MM.1S (cell line): Measurements from ENCODE around the gene CFAP97D1.

ENCODE experiments used
- DNase-seq: peaks from one replicate; pipeline ENCODE4 v3.0.0-alpha.2; 2015
- H2AFZ ChIP-seq: fragments of 300-600 bp; sonication (generic); 2 replicates; pipeline ENCODE4 v1.6.0; 2016; ENCODE audit warnings: antibody characterized with exemption, low read length
- H3F3A ChIP-seq: fragments of 300-600 bp; sonication (generic); 2 replicates; pipeline ENCODE4 v1.6.1; 2016; ENCODE audit warnings: mild to moderate bottlenecking, antibody characterized with exemption, low read length, moderate library complexity, mixed read lengths; ENCODE audit not compliant: insufficient read depth
- H3K27ac ChIP-seq: fragments of 300-600 bp; sonication (generic); 2 replicates; pipeline ENCODE4 v1.5.1; 2016; ENCODE audit warnings: mild to moderate bottlenecking, low read length
- H3K27me3 ChIP-seq: fragments of 300-600 bp; sonication (generic); replicated peaks from 2 replicates; pipeline ENCODE4 v1.6.0; 2016; ENCODE audit warnings: low read length; ENCODE audit not compliant: insufficient read depth
- H3K36me3 ChIP-seq: fragments of 300-600 bp; sonication (generic); replicated peaks from 2 replicates; pipeline ENCODE4 v1.6.1; 2016; ENCODE audit warnings: mild to moderate bottlenecking, low read length, mixed read lengths; ENCODE audit not compliant: insufficient read depth
- H3K4me1 ChIP-seq: fragments of 300-600 bp; sonication (generic); 2 replicates; pipeline ENCODE4 v1.6.1; 2016; ENCODE audit warnings: low read length, mixed read lengths
- H3K4me2 ChIP-seq: fragments of 300-600 bp; sonication (generic); 2 replicates; pipeline ENCODE4 v1.6.0; 2016; ENCODE audit warnings: low read depth, low read length
- H3K4me3 ChIP-seq: fragments of 300-600 bp; sonication (generic); 2 replicates; pipeline ENCODE4 v1.5.1; 2016; ENCODE audit warnings: low read length, mixed read lengths
- H3K79me2 ChIP-seq: fragments of 300-600 bp; sonication (generic); 2 replicates; pipeline ENCODE4 v1.6.1; 2016; ENCODE audit warnings: mixed run types, low read length, mixed read lengths
- H3K9ac ChIP-seq: fragments of 300-600 bp; sonication (generic); 2 replicates; pipeline ENCODE4 v1.6.1; 2016; ENCODE audit warnings: low read length, mixed read lengths
- H3K9me2 ChIP-seq: fragments of 300-600 bp; sonication (generic); replicated peaks from 2 replicates; pipeline ENCODE4 v1.6.1; 2016; ENCODE audit warnings: mild to moderate bottlenecking, low read length, mixed read lengths; ENCODE audit not compliant: insufficient read depth
- H3K9me3 ChIP-seq: fragments of 300-600 bp; sonication (generic); replicated peaks from 2 replicates; pipeline ENCODE4 v1.6.1; 2016; ENCODE audit warnings: mild to moderate bottlenecking, low read length, mixed read lengths; ENCODE audit not compliant: insufficient read depth
- H4K20me1 ChIP-seq: fragments of 300-600 bp; sonication (generic); 2 replicates; pipeline ENCODE4 v1.6.1; 2016; ENCODE audit warnings: mild to moderate bottlenecking, low read length, moderate library complexity, mixed read lengths; ENCODE audit not compliant: insufficient read depth
- EZH2 ChIP-seq: fragments of 300-600 bp; sonication (generic); optimal IDR thresholded peaks from 2 replicates; pipeline ENCODE3; 2017; ENCODE audit warnings: low read depth, mild to moderate bottlenecking, antibody characterized with exemption, low read length, mixed read lengths
- EZH2phosphoT487 ChIP-seq: fragments of 300-600 bp; sonication (generic); IDR thresholded peaks from 2 replicates; pipeline ENCODE4 v1.6.1; 2018; ENCODE audit warnings: antibody characterized with exemption, low read length
- TF ChIP-seq, protein P1 (sequence below): fragments of 300-600 bp; sonication (generic); IDR thresholded peaks from 2 replicates; pipeline ENCODE4 v1.5.1; 2016; ENCODE audit warnings: antibody characterized with exemption, low read length, mixed read lengths

Gene CFAP97D1

GRCh38 chr17:43816336-43817320, 36.4 kb downstream of the CFAP97D1 start:
- DNase-seq: no peak
- TF ChIP-seq EZH2phosphoT487 (no peak), EZH2 (no peak)
- TF ChIP-seq, protein P1, sequence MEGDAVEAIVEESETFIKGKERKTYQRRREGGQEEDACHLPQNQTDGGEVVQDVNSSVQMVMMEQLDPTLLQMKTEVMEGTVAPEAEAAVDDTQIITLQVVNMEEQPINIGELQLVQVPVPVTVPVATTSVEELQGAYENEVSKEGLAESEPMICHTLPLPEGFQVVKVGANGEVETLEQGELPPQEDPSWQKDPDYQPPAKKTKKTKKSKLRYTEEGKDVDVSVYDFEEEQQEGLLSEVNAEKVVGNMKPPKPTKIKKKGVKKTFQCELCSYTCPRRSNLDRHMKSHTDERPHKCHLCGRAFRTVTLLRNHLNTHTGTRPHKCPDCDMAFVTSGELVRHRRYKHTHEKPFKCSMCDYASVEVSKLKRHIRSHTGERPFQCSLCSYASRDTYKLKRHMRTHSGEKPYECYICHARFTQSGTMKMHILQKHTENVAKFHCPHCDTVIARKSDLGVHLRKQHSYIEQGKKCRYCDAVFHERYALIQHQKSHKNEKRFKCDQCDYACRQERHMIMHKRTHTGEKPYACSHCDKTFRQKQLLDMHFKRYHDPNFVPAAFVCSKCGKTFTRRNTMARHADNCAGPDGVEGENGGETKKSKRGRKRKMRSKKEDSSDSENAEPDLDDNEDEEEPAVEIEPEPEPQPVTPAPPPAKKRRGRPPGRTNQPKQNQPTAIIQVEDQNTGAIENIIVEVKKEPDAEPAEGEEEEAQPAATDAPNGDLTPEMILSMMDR: no peak
- Histone ChIP-seq H3K4me1 (no peaks in the 10 kb centered on the region), H3K79me2 (no peaks in the 10 kb centered on the region), H3K36me3 (no peaks in the 10 kb centered on the region), H3F3A (no peaks in the 10 kb centered on the region), H3K9me3 (no peaks in the 10 kb centered on the region), H3K4me2 (no peak overlapping the region), H3K4me3 (no peak overlapping the region), H2AFZ (no peak overlapping the region), H3K9ac (no peak overlapping the region), H3K9me2 (no peaks in the 10 kb centered on the region), H3K27ac (no peak overlapping the region), H4K20me1 (no peaks in the 10 kb centered on the region), H3K27me3 (peaks cover 23% of the 10 kb centered on the region)

DNA sequence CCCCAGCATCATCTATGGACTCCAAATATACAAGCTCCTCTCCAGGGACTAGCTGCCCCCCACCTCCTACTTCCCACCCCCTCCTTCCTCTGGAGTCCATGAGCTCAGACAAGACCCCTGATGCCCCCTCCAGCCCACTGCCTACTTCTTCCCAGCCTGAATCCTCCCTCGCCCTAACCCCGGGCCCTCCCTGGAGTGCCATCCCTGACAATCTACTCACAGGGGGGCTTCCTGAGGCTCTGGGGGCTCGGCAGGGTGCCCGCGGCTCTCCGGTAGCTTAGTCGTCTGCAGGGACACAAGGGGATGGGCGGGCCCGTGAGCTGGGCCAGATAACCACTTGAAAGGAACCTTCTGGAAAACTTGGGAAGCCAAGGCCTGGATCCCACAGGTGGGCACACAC, 37.6 kb downstream of the CFAP97D1 start:
- H4K20me1 ChIP-seq: no peaks in the 10 kb centered on the region
- TF ChIP-seq, protein P1: no peak
- TF ChIP-seq EZH2 (no peak), EZH2phosphoT487 (no peak)

GRCh38 chr17:43818966-43819365, 38.7 kb downstream of the CFAP97D1 start:
- Histone ChIP-seq H3K9me3 (no peaks in the 10 kb centered on the region), H3K27me3 (peaks cover 17% of the 10 kb centered on the region; the same call in 1 of the 2 replicates), H3K4me2 (no peak overlapping the region), H2AFZ (no peak overlapping the region), H3K36me3 (no peaks in the 10 kb centered on the region), H3K9me2 (no peaks in the 10 kb centered on the region), H3K27ac (no peak overlapping the region), H4K20me1 (no peaks in the 10 kb centered on the region), H3K79me2 (no peaks in the 10 kb centered on the region), H3F3A (no peaks in the 10 kb centered on the region), H3K9ac (no peak overlapping the region), H3K4me3 (no peak overlapping the region), H3K4me1 (no peaks in the 10 kb centered on the region)
- DNase-seq: no peak
- TF ChIP-seq EZH2: no peak
- no peak for TF ChIP-seq EZH2phosphoT487
- TF ChIP-seq, protein P1: no peak

More for the DNA sequence above, 37.6 kb downstream of the CFAP97D1 start:
- Histone ChIP-seq H3K4me2 (no peak overlapping the region), H3K4me1 (no peaks in the 10 kb centered on the region), H3K27ac (no peak overlapping the region), H3K36me3 (no peaks in the 10 kb centered on the region), H3K9me3 (no peaks in the 10 kb centered on the region), H3F3A (no peaks in the 10 kb centered on the region), H3K4me3 (no peak overlapping the region), H3K79me2 (no peaks in the 10 kb centered on the region), H3K9ac (no peak overlapping the region), H2AFZ (no peak overlapping the region), H3K9me2 (no peaks in the 10 kb centered on the region), H3K27me3 (peaks cover 22% of the 10 kb centered on the region; the same call in 1 of the 2 replicates)
- DNase-seq: no peak
